ENCODE measurements around the gene ECI2.

ECI2 gene

GRCh38 chr6:4138186-4138585, 2.8 kb upstream of the ECI2 start:
- DNase-seq (ENCODE audit: low read depth, low spot score), result no peak
- H3K36me3 ChIP-seq (ENCODE audit: control insufficient read depth, insufficient read depth, low read length), result no peaks in the 10 kb centered on the region
- no CpG with 5 or more reads among the region's 3 CpGs for WGBS (ENCODE audit: insufficient coverage, insufficient read length)

GRCh38 chr6:4136354-4136831, 1.0 kb upstream of the ECI2 start:
- H3K4me3 ChIP-seq (ENCODE audit: low read length), result peak overlapping the region; percentile 45; the same call in 1 of the 2 replicates
- peaks cover 2% of the 10 kb centered on the region; the same call in 1 of the 2 replicates for H3K9me3 ChIP-seq (ENCODE audit: control insufficient read depth, insufficient read depth, low read length)
- DNase-seq (ENCODE audit: low read depth, low spot score), result no peak
- H3K4me1 ChIP-seq (ENCODE audit: control insufficient read depth, insufficient read depth, low read length), result peaks cover 2% of the 10 kb centered on the region; the same call in 1 of the 2 replicates
- H3K27me3 ChIP-seq (ENCODE audit: control insufficient read depth, insufficient read depth, low read length), result no peaks in the 10 kb centered on the region
- H3K27ac ChIP-seq (ENCODE audit: low read length), result no peak overlapping the region
- WGBS (ENCODE audit: insufficient coverage, insufficient read length), result no CpG with 5 or more reads among the region's 1 CpG
- peaks cover 4% of the 10 kb centered on the region; the same call in 1 of the 2 replicates for H3K36me3 ChIP-seq (ENCODE audit: control insufficient read depth, insufficient read depth, low read length)

More at GRCh38 chr6:4138186-4138585, 2.8 kb upstream of the ECI2 start:
- Histone ChIP-seq H3K4me3 (ENCODE audit: low read length) (no peak overlapping the region), H3K27ac (ENCODE audit: low read length) (no peak overlapping the region), H3K4me1 (ENCODE audit: control insufficient read depth, insufficient read depth, low read length) (peaks cover 2% of the 10 kb centered on the region; the same call in 1 of the 2 replicates), H3K27me3 (ENCODE audit: control insufficient read depth, insufficient read depth, low read length) (no peaks in the 10 kb centered on the region), H3K9me3 (ENCODE audit: control insufficient read depth, insufficient read depth, low read length) (no peaks in the 10 kb centered on the region)

- H3K9me3 ChIP-seq (ENCODE audit: control insufficient read depth, insufficient read depth, low read length), result peaks cover 2% of the 10 kb centered on the region; the same call in 1 of the 2 replicates
- peaks cover 4% of the 10 kb centered on the region; the same call in 1 of the 2 replicates for H3K36me3 ChIP-seq (ENCODE audit: control insufficient read depth, insufficient read depth, low read length)
- H3K4me1 ChIP-seq (ENCODE audit: control insufficient read depth, insufficient read depth, low read length), result peaks cover 2% of the 10 kb centered on the region; the same call in 1 of the 2 replicates
- H3K27ac ChIP-seq (ENCODE audit: low read length), result no peak overlapping the region
- H3K27me3 ChIP-seq (ENCODE audit: control insufficient read depth, insufficient read depth, low read length), result no peaks in the 10 kb centered on the region
- H3K4me3 ChIP-seq (ENCODE audit: low read length), result peak overlapping the region; percentile 45; the same call in 1 of the 2 replicates
- DNase-seq (ENCODE audit: low read depth, low spot score), result peak; percentile 54
- no CpG with 5 or more reads among the region's 64 CpGs for WGBS (ENCODE audit: insufficient coverage, insufficient read length)
Measured at GRCh38 chr6:4135665-4136353, 434 bp upstream of the ECI2 start.

GRCh38 chr6:4133941-4134838, 1.2 kb downstream of the ECI2 start:
- Histone ChIP-seq H3K27me3 (ENCODE audit: control insufficient read depth, insufficient read depth, low read length) (no peaks in the 10 kb centered on the region), H3K9me3 (ENCODE audit: control insufficient read depth, insufficient read depth, low read length) (peaks cover 2% of the 10 kb centered on the region; the same call in 1 of the 2 replicates), H3K4me3 (ENCODE audit: low read length) (peak overlapping the region; percentile 26; the same call in 1 of the 2 replicates), H3K27ac (ENCODE audit: low read length) (no peak overlapping the region), H3K36me3 (ENCODE audit: control insufficient read depth, insufficient read depth, low read length) (peaks cover 15% of the 10 kb centered on the region; the same call in 1 of the 2 replicates), H3K4me1 (ENCODE audit: control insufficient read depth, insufficient read depth, low read length) (peaks cover 2% of the 10 kb centered on the region; the same call in 1 of the 2 replicates)
- no CpG with 5 or more reads among the region's 13 CpGs for WGBS (ENCODE audit: insufficient coverage, insufficient read length)
- DNase-seq (ENCODE audit: low read depth, low spot score), result no peak

GRCh38 chr6:4130357-4130987, 4.9 kb downstream of the ECI2 start:
- Histone ChIP-seq H3K9me3 (ENCODE audit: control insufficient read depth, insufficient read depth, low read length) (peaks cover 2% of the 10 kb centered on the region; the same call in 1 of the 2 replicates), H3K27ac (ENCODE audit: low read length) (no peak overlapping the region), H3K36me3 (ENCODE audit: control insufficient read depth, insufficient read depth, low read length) (peaks cover 17% of the 10 kb centered on the region; the same call in 1 of the 2 replicates), H3K27me3 (ENCODE audit: control insufficient read depth, insufficient read depth, low read length) (no peaks in the 10 kb centered on the region), H3K4me3 (ENCODE audit: low read length) (no peak overlapping the region), H3K4me1 (ENCODE audit: control insufficient read depth, insufficient read depth, low read length) (peaks cover 2% of the 10 kb centered on the region; the same call in 1 of the 2 replicates)
- no peak for DNase-seq (ENCODE audit: low read depth, low spot score)
- no CpG with 5 or more reads among the region's 5 CpGs for WGBS (ENCODE audit: insufficient coverage, insufficient read length)

- no peak for DNase-seq (ENCODE audit: low read depth, low spot score)
- H3K4me1 ChIP-seq (ENCODE audit: control insufficient read depth, insufficient read depth, low read length), result peaks cover 2% of the 10 kb centered on the region; the same call in 1 of the 2 replicates
- H3K9me3 ChIP-seq (ENCODE audit: control insufficient read depth, insufficient read depth, low read length), result peaks cover 2% of the 10 kb centered on the region; the same call in 1 of the 2 replicates
- H3K36me3 ChIP-seq (ENCODE audit: control insufficient read depth, insufficient read depth, low read length), result peaks cover 22% of the 10 kb centered on the region; the same call in 1 of the 2 replicates
- H3K27ac ChIP-seq (ENCODE audit: low read length), result no peak overlapping the region
- no peaks in the 10 kb centered on the region for H3K27me3 ChIP-seq (ENCODE audit: control insufficient read depth, insufficient read depth, low read length)
- H3K4me3 ChIP-seq (ENCODE audit: low read length), result no peak overlapping the region
Measured at GRCh38 chr6:4129446-4129845, 5.9 kb downstream of the ECI2 start.

- Histone ChIP-seq H3K27me3 (ENCODE audit: control insufficient read depth, insufficient read depth, low read length) (no peaks in the 10 kb centered on the region), H3K4me1 (ENCODE audit: control insufficient read depth, insufficient read depth, low read length) (no peaks in the 10 kb centered on the region), H3K4me3 (ENCODE audit: low read length) (no peak overlapping the region), H3K9me3 (ENCODE audit: control insufficient read depth, insufficient read depth, low read length) (peaks cover 2% of the 10 kb centered on the region; the same call in 1 of the 2 replicates), H3K36me3 (ENCODE audit: control insufficient read depth, insufficient read depth, low read length) (peaks cover 23% of the 10 kb centered on the region; the same call in 1 of the 2 replicates), H3K27ac (ENCODE audit: low read length) (no peak overlapping the region)
- DNase-seq (ENCODE audit: low read depth, low spot score), result no peak
- WGBS (ENCODE audit: insufficient coverage, insufficient read length), result no CpG with 5 or more reads among the region's 6 CpGs
Measured at GRCh38 chr6:4128748-4129147, 6.6 kb downstream of the ECI2 start.

- Histone ChIP-seq H3K27ac (ENCODE audit: low read length) (no peak overlapping the region), H3K9me3 (ENCODE audit: control insufficient read depth, insufficient read depth, low read length) (peaks cover 2% of the 10 kb centered on the region; the same call in 1 of the 2 replicates), H3K36me3 (ENCODE audit: control insufficient read depth, insufficient read depth, low read length) (peaks cover 25% of the 10 kb centered on the region; the same call in 1 of the 2 replicates), H3K27me3 (ENCODE audit: control insufficient read depth, insufficient read depth, low read length) (no peaks in the 10 kb centered on the region), H3K4me3 (ENCODE audit: low read length) (no peak overlapping the region), H3K4me1 (ENCODE audit: control insufficient read depth, insufficient read depth, low read length) (no peaks in the 10 kb centered on the region)
- no CpG with 5 or more reads among the region's 1 CpG for WGBS (ENCODE audit: insufficient coverage, insufficient read length)
- no peak for DNase-seq (ENCODE audit: low read depth, low spot score)
Measured at GRCh38 chr6:4128072-4128471, 7.3 kb downstream of the ECI2 start.

- no peak for DNase-seq (ENCODE audit: low read depth, low spot score)
- H3K36me3 ChIP-seq (ENCODE audit: control insufficient read depth, insufficient read depth, low read length), result peaks cover 24% of the 10 kb centered on the region; the same call in 1 of the 2 replicates
- H3K4me1 ChIP-seq (ENCODE audit: control insufficient read depth, insufficient read depth, low read length), result no peaks in the 10 kb centered on the region
- no peak overlapping the region for H3K27ac ChIP-seq (ENCODE audit: low read length)
- H3K4me3 ChIP-seq (ENCODE audit: low read length), result no peak overlapping the region
- no peaks in the 10 kb centered on the region for H3K27me3 ChIP-seq (ENCODE audit: control insufficient read depth, insufficient read depth, low read length)
- no CpG with 5 or more reads among the region's 8 CpGs for WGBS (ENCODE audit: insufficient coverage, insufficient read length)
- no peaks in the 10 kb centered on the region for H3K9me3 ChIP-seq (ENCODE audit: control insufficient read depth, insufficient read depth, low read length)
Measured at GRCh38 chr6:4125933-4126864, 9.2 kb downstream of the ECI2 start.

All from iPS DF 6.9 (cell line).